HL-60/S4 treated with phorbol 12-myristate 13-acetate at 8.2 ng/mL for 4 days and 3 days (cell line): ENCODE measurements around the gene CHST11.
"Not testable (repeated sequence)": the region's sequence is repeated elsewhere in the genome, so short reads cannot be mapped to it uniquely, and the experiment has no call there.

ENCODE experiments used
- in situ Hi-C: fragments of 300-500 bp; cut with MboI; formaldehyde crosslinking; loops from 2 replicates; pipeline ENCODE4 v1.15.0; 2022; ENCODE audit warnings: low sequenced_read_pairs

Gene CHST11

GRCh38 chr12:104779134-104779533 lies 322.4 kb downstream of the CHST11 start:
- in situ Hi-C loops: no loop called here

GRCh38 chr12:104782296-104782695 lies 325.5 kb downstream of the CHST11 start:
- in situ Hi-C loops: no loop called here

GRCh38 chr12:104784592-104784991 lies 327.8 kb downstream of the CHST11 start:
- in situ Hi-C loops: no loop called here

GRCh38 chr12:104785886-104786285 lies 329.1 kb downstream of the CHST11 start:
- in situ Hi-C loops: no loop called here

GRCh38 chr12:104786352-104786751 lies 329.6 kb downstream of the CHST11 start:
- in situ Hi-C loops: no loop called here

- in situ Hi-C loops: no loop called here
These were observed 332.1 kb downstream of the CHST11 start for GRCh38 chr12:104788840-104789271.

- in situ Hi-C loops: no loop called here
These were observed 333.8 kb downstream of the CHST11 start for GRCh38 chr12:104790296-104791125.

GRCh38 chr12:104792570-104792969 lies 335.8 kb downstream of the CHST11 start:
- in situ Hi-C loops: no loop called here

GRCh38 chr12:104793285-104793684 lies 336.5 kb downstream of the CHST11 start:
- in situ Hi-C loops: no loop called here

GRCh38 chr12:104793968-104794367 lies 337.2 kb downstream of the CHST11 start:
- in situ Hi-C loops: no loop called here

- in situ Hi-C loops: no loop called here
These were observed 339.7 kb downstream of the CHST11 start for GRCh38 chr12:104796475-104796862.

- in situ Hi-C loops: no loop called here
These were observed 342.7 kb downstream of the CHST11 start for GRCh38 chr12:104799458-104799857.

GRCh38 chr12:104801005-104801404 lies 344.3 kb downstream of the CHST11 start:
- in situ Hi-C loops: no loop called here

- in situ Hi-C loops: no loop called here
These were observed 344.7 kb downstream of the CHST11 start for GRCh38 chr12:104801427-104801826.

GRCh38 chr12:104802208-104802607 lies 345.5 kb downstream of the CHST11 start:
- in situ Hi-C loops: no loop called here

GRCh38 chr12:104805186-104805585 lies 348.4 kb downstream of the CHST11 start:
- in situ Hi-C loops: no loop called here

GRCh38 chr12:104806194-104806593 lies 349.4 kb downstream of the CHST11 start:
- in situ Hi-C loops: not testable (repeated sequence)

GRCh38 chr12:104809251-104809650 lies 352.5 kb downstream of the CHST11 start:
- in situ Hi-C loops: no loop called here

GRCh38 chr12:104809706-104810385 lies 353.1 kb downstream of the CHST11 start:
- in situ Hi-C loops: no loop called here
